ENCODE data around the gene FCMR.
A peak's percentile ranks its signal among the peaks of the same experiment; 100 is the strongest.

The FCMR gene

DNA sequence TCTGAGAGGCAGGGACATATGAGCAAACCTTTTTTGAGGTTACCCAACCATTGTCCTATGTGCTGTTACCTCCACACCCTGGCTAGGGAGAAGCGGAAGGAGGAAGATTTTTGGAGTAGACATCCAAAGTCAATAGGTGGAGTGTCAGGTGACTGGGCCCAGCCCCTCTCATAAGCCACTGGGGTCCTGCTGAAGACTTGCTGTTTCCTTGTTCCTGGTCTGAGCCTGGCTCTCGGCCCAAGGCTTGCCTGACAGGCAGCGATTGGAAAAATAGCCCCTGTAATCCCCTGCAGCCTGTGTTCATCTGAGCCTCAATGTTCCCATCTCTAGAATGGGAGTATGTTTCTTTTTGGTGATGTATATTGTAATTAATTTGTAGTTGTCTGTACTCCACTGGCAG, 31.4 kb upstream of the FCMR start:
- TF ChIP-seq CTCF (IDR thresholded peaks at IDR 0.05): no peak
- peaks cover 5% of the 10 kb centered on the region for H3K27me3 Mint-ChIP-seq (ENCODE audit: low read depth, poor library complexity)
- DNase-seq: no peak
- peaks cover 5% of the 10 kb centered on the region for H3K9me3 Mint-ChIP-seq
- no peak overlapping the region for H3K27ac Mint-ChIP-seq
- no peaks in the 10 kb centered on the region for H3K36me3 Mint-ChIP-seq (ENCODE audit: low read depth)
- H3K4me1 Mint-ChIP-seq: peaks cover 53% of the 10 kb centered on the region
- no peak overlapping the region for H3K4me3 Mint-ChIP-seq

- Mint-ChIP-seq H3K36me3 (ENCODE audit: low read depth) (no peaks in the 10 kb centered on the region), H3K27ac (no peak overlapping the region), H3K4me1 (peaks cover 44% of the 10 kb centered on the region), H3K27me3 (ENCODE audit: low read depth, poor library complexity) (peaks cover 12% of the 10 kb centered on the region), H3K9me3 (peaks cover 5% of the 10 kb centered on the region), H3K4me3 (no peak overlapping the region)
- no peak for TF ChIP-seq CTCF (IDR thresholded peaks at IDR 0.05)
- DNase-seq: no peak
These were observed 30.4 kb upstream of the FCMR start for GRCh38 chr1:206952171-206952570.

- H3K27me3 Mint-ChIP-seq (ENCODE audit: low read depth, poor library complexity): peaks cover 12% of the 10 kb centered on the region
- DNase-seq: no peak
- TF ChIP-seq CTCF (IDR thresholded peaks at IDR 0.05): no peak
- peaks cover 38% of the 10 kb centered on the region for H3K4me1 Mint-ChIP-seq
- H3K36me3 Mint-ChIP-seq (ENCODE audit: low read depth): no peaks in the 10 kb centered on the region
- no peak overlapping the region for H3K4me3 Mint-ChIP-seq
- no peak overlapping the region for H3K27ac Mint-ChIP-seq
- H3K9me3 Mint-ChIP-seq: peaks cover 5% of the 10 kb centered on the region
These were observed 29.8 kb upstream of the FCMR start for GRCh38 chr1:206951318-206952100.

- peaks cover 5% of the 10 kb centered on the region for H3K9me3 Mint-ChIP-seq
- peaks cover 19% of the 10 kb centered on the region for H3K4me1 Mint-ChIP-seq
- no peak for TF ChIP-seq CTCF (IDR thresholded peaks at IDR 0.05)
- H3K27me3 Mint-ChIP-seq (ENCODE audit: low read depth, poor library complexity): peaks cover 18% of the 10 kb centered on the region
- H3K4me3 Mint-ChIP-seq: no peak overlapping the region
- H3K27ac Mint-ChIP-seq: no peak overlapping the region
- DNase-seq: no peak
- H3K36me3 Mint-ChIP-seq (ENCODE audit: low read depth): no peaks in the 10 kb centered on the region
These were observed 27.9 kb upstream of the FCMR start for GRCh38 chr1:206949641-206950040.

GRCh38 chr1:206949208-206949607, 27.5 kb upstream of the FCMR start:
- peaks cover 5% of the 10 kb centered on the region for H3K9me3 Mint-ChIP-seq
- peaks cover 22% of the 10 kb centered on the region for H3K27me3 Mint-ChIP-seq (ENCODE audit: low read depth, poor library complexity)
- H3K4me1 Mint-ChIP-seq: peaks cover 16% of the 10 kb centered on the region
- H3K36me3 Mint-ChIP-seq (ENCODE audit: low read depth): no peaks in the 10 kb centered on the region
- no peak overlapping the region for H3K27ac Mint-ChIP-seq
- no peak for DNase-seq
- TF ChIP-seq CTCF (IDR thresholded peaks at IDR 0.05): no peak
- H3K4me3 Mint-ChIP-seq: no peak overlapping the region

DNA sequence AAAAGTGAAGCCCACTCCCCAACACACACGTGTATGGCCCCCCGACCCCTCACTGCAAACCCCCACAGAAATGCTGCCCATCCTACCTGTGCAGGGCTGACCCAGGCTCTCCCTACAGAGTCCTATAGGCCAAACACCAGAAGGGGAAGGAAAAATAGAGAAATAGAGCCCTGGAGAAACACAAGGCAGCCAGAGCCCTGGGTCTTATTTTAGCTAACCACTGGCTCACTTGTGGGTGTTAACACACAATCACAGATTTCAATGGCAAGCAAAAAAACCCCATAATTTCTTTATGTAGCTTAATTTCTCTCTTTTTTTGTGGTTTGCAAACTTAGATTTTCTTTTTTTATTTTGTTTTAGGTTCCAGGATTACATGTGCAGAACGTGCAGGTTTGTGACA, 25.5 kb upstream of the FCMR start:
- DNase-seq: no peak
- H3K4me1 Mint-ChIP-seq: peaks cover 9% of the 10 kb centered on the region
- H3K36me3 Mint-ChIP-seq (ENCODE audit: low read depth): no peaks in the 10 kb centered on the region
- peak overlapping the region; percentile 40 for H3K27ac Mint-ChIP-seq
- H3K27me3 Mint-ChIP-seq (ENCODE audit: low read depth, poor library complexity): peaks cover 38% of the 10 kb centered on the region
- peaks cover 5% of the 10 kb centered on the region for H3K9me3 Mint-ChIP-seq
- no peak for TF ChIP-seq CTCF (IDR thresholded peaks at IDR 0.05)
- H3K4me3 Mint-ChIP-seq: no peak overlapping the region
